K562 (cell line): ENCODE results near the gene ICAM1. TPM values are rescaled to one million over a fixed set of nuclear protein-coding genes. Genes with fewer than 3 reads are reported as not detected.

ENCODE experiments used
- BRD9 ChIP-seq: fragments of 450-650 bp; IDR thresholded peaks from 2 replicates; pipeline ENCODE4 v1.6.1; 2018; ENCODE audit warnings: low read depth; ENCODE audit not compliant: partially characterized antibody
- CEBPG ChIP-seq, 3 experiments: fragments of 200-800 bp in 1 of 3; sonication (Bioruptor generic) in 1 of 3; sonication (generic) in 1 of 3; formaldehyde crosslinking in 1 of 3; IDR thresholded peaks in 2 of 3; conservative IDR thresholded peaks in 1 of 3; 2 replicates each; pipeline versions ENCODE4 v1.6.1 to v1.8.0; 2016 to 2022; ENCODE audit warnings: missing compliant biosample characterization in 2 of 3, missing genetic modification characterization in 2 of 3, mild to moderate bottlenecking in 1 of 3, missing genetic modification reagents in 1 of 3
- CREBBP ChIP-seq: IDR thresholded peaks from one replicate; pipeline ENCODE4 v1.6.1; 2012; ENCODE audit warnings: low read depth, mild to moderate bottlenecking, control low read depth, inconsistent platforms, low read length
- CREM ChIP-seq: IDR thresholded peaks from 2 replicates; pipeline ENCODE4 v1.6.1; 2014; ENCODE audit warnings: antibody characterized with exemption, low read depth
- MTA1 ChIP-seq: fragments of 450-650 bp; IDR thresholded peaks from 2 replicates; pipeline ENCODE4 v1.6.1; 2017; ENCODE audit warnings: borderline replicate concordance
- MYBL2 ChIP-seq, 2 experiments: fragments of 450-650 bp in 1 of 2; sonication (generic) in 1 of 2; formaldehyde crosslinking in 1 of 2; IDR thresholded peaks; 2 replicates each; pipeline versions ENCODE4 v1.6.1 to v1.8.1; 2017 to 2022; ENCODE audit warnings: borderline replicate concordance in 1 of 2, inconsistent platforms in 1 of 2, low read depth in 1 of 2, mild to moderate bottlenecking in 1 of 2, missing genetic modification reagents in 1 of 2, moderate library complexity in 1 of 2
- NCOR1 ChIP-seq: fragments of 450-650 bp; IDR thresholded peaks from 2 replicates; pipeline ENCODE4 v1.6.1; 2016; ENCODE audit warnings: mild to moderate bottlenecking, moderate library complexity
- POLR2B ChIP-seq: fragments of 450-650 bp; IDR thresholded peaks from 2 replicates; pipeline ENCODE4 v1.6.1; 2018; ENCODE audit warnings: low read depth; ENCODE audit not compliant: partially characterized antibody
- RERE ChIP-seq: sonication (generic); formaldehyde crosslinking; IDR thresholded peaks from 2 replicates; pipeline ENCODE4 v1.8.0; 2023; ENCODE audit warnings: missing genetic modification reagents, mild to moderate bottlenecking, borderline replicate concordance
- ZBTB26 ChIP-seq: fragments of 450-650 bp; formaldehyde crosslinking; IDR thresholded peaks from 2 replicates; pipeline ENCODE4 v1.4.0; 2022; ENCODE audit warnings: missing genetic modification characterization
- ZKSCAN3 ChIP-seq: fragments of 250-450 bp; sonication (Bioruptor Pico); IDR thresholded peaks from 2 replicates; pipeline ENCODE4 v1.4.0; 2020
- ZNF740 ChIP-seq, 3 experiments: fragments of 200-800 bp in 1 of 3; sonication (Bioruptor generic) in 1 of 3; sonication (generic) in 1 of 3; formaldehyde crosslinking in 1 of 3; IDR thresholded peaks; 2 replicates each; pipeline versions ENCODE4 v1.6.1 to v1.8.0; 2016 to 2022; ENCODE audit warnings: mild to moderate bottlenecking in 2 of 3, missing compliant biosample characterization in 2 of 3, missing genetic modification characterization in 2 of 3, missing genetic modification reagents in 1 of 3
- ZNF76 ChIP-seq: fragments of 250-450 bp; sonication (Bioruptor Pico); IDR thresholded peaks from 2 replicates; pipeline ENCODE4 v1.4.0; 2020; ENCODE audit warnings: mild to moderate bottlenecking, moderate library complexity, borderline replicate concordance
- polyA plus RNA-seq, 8 experiments: library from polyadenylated mRNA; depleted of rRNA in 4 of 8; stranded (reverse) in 5 of 8; unstranded in 3 of 8; fragments of >200 nt; fragmentation: Nextera tagmentation in 2 of 8; fragmentation: Illumina TruSeq in 1 of 8; extraction: Ambion mirVana in 2 of 8; extraction: Trizol in 1 of 8; gene quantifications; 2 replicates each; pipeline versions ENCODE4 v1.2.1 to v1.2.3, GENCODE V29; 2011 to 2014; ENCODE audit warnings: inconsistent platforms in 1 of 8, missing spikeins in 1 of 8
- total RNA-seq, 7 experiments: library from RNA; depleted of rRNA in 6 of 7; stranded (reverse); fragments of >200 nt in 6 of 7; fragmentation: Illumina TruSeq in 2 of 7; extraction: Trizol in 2 of 7; gene quantifications; 2 replicates each; pipeline versions ENCODE4 v1.2.1 to v1.2.3, GENCODE V29; 2011 to 2021; ENCODE audit warnings: low replicate concordance in 1 of 7
- TF ChIP-seq, protein P1 (sequence below): sonication (generic); formaldehyde crosslinking; IDR thresholded peaks from 2 replicates; pipeline ENCODE4 v1.5.0; 2020; ENCODE audit warnings: missing genetic modification reagents
- TF ChIP-seq, protein P2 (sequence below), 2 experiments: fragments of 250-450 bp in 1 of 2; fragments of 450-650 bp in 1 of 2; sonication (Bioruptor Pico) in 1 of 2; IDR thresholded peaks; 2 replicates each; pipeline versions ENCODE4 v1.6.1 to v1.8.0; 2016 to 2021; ENCODE audit warnings: mild to moderate bottlenecking in 2 of 2, moderate library complexity in 2 of 2, missing compliant biosample characterization in 1 of 2, missing genetic modification characterization in 1 of 2

ICAM1 gene
- total and polyA plus RNA-seq, 9 of the 15 experiments (the other 6 are each of a cell fraction or from before 2014, with no cell fraction given) = 2.3 to 24.4 (median 13.4) TPM

DNA sequence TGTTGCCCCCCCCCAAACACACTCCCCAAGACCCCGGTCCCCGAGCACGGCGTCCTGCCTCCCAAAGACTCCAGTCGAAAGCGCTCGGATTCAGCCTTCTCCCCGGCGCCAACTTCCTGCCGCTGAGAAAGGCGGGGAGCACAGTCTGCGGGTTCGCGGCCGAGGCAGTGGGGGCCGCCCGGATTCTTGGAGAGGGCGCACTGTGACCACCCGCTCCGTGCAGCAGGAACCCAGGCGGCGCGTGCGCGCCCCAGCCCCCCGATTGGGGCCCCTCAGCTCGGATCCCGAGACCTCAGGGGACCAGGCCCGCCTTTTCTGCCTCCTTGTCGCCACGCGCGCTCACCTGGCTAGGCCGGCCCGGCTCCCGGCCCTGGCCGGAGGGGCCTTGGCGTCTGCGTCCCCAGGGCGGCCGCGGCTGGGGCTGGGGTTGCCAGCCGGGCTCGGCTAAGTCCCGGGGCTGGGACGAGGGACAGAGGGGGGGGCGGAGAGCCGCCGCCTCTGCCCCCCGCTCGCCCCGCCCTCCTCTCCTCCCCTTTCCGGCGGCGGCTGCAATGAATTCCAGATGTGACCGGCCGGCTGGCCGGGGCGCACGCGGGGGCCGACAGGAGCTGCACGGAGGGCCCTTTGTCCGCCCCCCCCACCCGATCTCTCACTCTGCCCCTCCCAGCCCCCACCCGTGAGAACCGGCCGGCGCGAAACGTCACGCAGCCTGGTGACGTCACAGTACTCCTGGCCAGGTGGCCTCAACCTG lies 39.9 kb upstream of the ICAM1 start, which contains the start of gene S1PR2 (continued):
- TF ChIP-seq, protein P1, sequence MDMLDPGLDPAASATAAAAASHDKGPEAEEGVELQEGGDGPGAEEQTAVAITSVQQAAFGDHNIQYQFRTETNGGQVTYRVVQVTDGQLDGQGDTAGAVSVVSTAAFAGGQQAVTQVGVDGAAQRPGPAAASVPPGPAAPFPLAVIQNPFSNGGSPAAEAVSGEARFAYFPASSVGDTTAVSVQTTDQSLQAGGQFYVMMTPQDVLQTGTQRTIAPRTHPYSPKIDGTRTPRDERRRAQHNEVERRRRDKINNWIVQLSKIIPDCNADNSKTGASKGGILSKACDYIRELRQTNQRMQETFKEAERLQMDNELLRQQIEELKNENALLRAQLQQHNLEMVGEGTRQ (CRISPR knock-in tag) = no peak
- no peak for TF ChIP-seq BRD9
- no peak; the same call in 1 of the 2 replicates for TF ChIP-seq CEBPG (CRISPR knock-in tag; IDR thresholded peaks at IDR 0.05)
- no peak for TF ChIP-seq CEBPG (tag; conservative IDR thresholded peaks at IDR 0.05 in 1 of 2, IDR thresholded peaks at IDR 0.05 in 1 of 2)
- TF ChIP-seq, protein P2, sequence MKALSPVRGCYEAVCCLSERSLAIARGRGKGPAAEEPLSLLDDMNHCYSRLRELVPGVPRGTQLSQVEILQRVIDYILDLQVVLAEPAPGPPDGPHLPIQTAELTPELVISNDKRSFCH (CRISPR knock-in tag; IDR thresholded peaks at IDR 0.05) = no peak
- TF ChIP-seq, protein P2 (tag; IDR thresholded peaks at IDR 0.05) = no peak
- TF ChIP-seq ZKSCAN3 (CRISPR knock-in tag) = no peak
- no peak for TF ChIP-seq RERE (CRISPR knock-in tag)
- peak; percentile 94 for TF ChIP-seq CREM
- no peak; the same call in 1 of the 2 replicates for TF ChIP-seq MTA1
- TF ChIP-seq ZNF76 = no peak
- no peak for TF ChIP-seq CREBBP
- peak; percentile 95 for TF ChIP-seq ZNF740 (CRISPR knock-in tag; IDR thresholded peaks at IDR 0.05)
- TF ChIP-seq ZNF740 (tag; IDR thresholded peaks at IDR 0.05) = peak in 1 of 2 experiments; percentile 90; a peak in 2 of 4 replicates
- peak; percentile 26 for TF ChIP-seq POLR2B
- TF ChIP-seq NCOR1 = no peak
- TF ChIP-seq ZBTB26 (CRISPR knock-in tag) = no peak
- no peak for TF ChIP-seq MYBL2 (IDR thresholded peaks at IDR 0.05; ENCODE audit: low read depth)
- no peak for TF ChIP-seq MYBL2 (CRISPR knock-in tag; IDR thresholded peaks at IDR 0.05; ENCODE audit: borderline replicate concordance)
